NB4 (cell line): ENCODE measurements around the gene MS4A15.

Experiments
- MAX ChIP-seq: IDR thresholded peaks from 2 replicates; pipeline ENCODE4 v1.6.1; 2011; ENCODE audit warnings: low read depth, low read length
- MYC ChIP-seq: IDR thresholded peaks from 2 replicates; pipeline ENCODE4 v1.6.1; 2011; ENCODE audit warnings: low read depth, low read length
- POLR2A ChIP-seq: IDR thresholded peaks from 2 replicates; pipeline ENCODE4 v1.6.1; 2011; ENCODE audit warnings: mild to moderate bottlenecking; ENCODE audit not compliant: insufficient read length; ENCODE audit errors: extremely low read depth
- TF ChIP-seq, protein P1 (sequence below): IDR thresholded peaks from one replicate; pipeline ENCODE4 v1.5.1; 2012; ENCODE audit warnings: low read depth, low read length

DNA sequence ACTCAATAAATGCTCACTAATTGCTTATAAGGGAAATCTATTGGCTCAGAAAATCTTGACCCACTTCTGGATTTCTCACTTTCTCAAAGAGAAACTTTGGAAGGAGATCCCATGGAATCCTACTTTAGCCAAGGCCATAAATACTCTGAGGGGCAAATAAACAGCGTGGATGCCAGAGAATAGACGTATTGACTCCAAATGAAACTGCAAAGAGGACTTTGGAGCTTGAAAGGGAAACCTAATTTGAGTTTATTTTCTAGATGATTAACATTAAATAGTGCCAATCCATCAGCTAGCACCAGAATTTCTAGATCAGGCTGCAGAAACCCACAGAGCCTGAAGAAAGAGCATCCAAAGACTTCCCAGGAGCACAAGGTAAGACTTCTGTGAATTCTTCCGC is 32.2 kb upstream of the MS4A15 start, which contains the start of gene MS4A18:
- TF ChIP-seq POLR2A (no peak), MAX (no peak), MYC (no peak)
- TF ChIP-seq, protein P1, sequence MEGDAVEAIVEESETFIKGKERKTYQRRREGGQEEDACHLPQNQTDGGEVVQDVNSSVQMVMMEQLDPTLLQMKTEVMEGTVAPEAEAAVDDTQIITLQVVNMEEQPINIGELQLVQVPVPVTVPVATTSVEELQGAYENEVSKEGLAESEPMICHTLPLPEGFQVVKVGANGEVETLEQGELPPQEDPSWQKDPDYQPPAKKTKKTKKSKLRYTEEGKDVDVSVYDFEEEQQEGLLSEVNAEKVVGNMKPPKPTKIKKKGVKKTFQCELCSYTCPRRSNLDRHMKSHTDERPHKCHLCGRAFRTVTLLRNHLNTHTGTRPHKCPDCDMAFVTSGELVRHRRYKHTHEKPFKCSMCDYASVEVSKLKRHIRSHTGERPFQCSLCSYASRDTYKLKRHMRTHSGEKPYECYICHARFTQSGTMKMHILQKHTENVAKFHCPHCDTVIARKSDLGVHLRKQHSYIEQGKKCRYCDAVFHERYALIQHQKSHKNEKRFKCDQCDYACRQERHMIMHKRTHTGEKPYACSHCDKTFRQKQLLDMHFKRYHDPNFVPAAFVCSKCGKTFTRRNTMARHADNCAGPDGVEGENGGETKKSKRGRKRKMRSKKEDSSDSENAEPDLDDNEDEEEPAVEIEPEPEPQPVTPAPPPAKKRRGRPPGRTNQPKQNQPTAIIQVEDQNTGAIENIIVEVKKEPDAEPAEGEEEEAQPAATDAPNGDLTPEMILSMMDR: no peak
